ENCODE measurements around the gene RUSC1. TPM values are rescaled to one million over a fixed set of nuclear protein-coding genes. Genes with fewer than 3 reads are reported as not detected.

RUSC1 gene
- polyA plus RNA-seq, 4 donors: 30.3 to 43.0 (median 38.6) TPM

GRCh38 chr1:155294520-155295182, 26.0 kb upstream of the RUSC1 start:
- no peak for DNase-seq (ENCODE audit: low read depth in 4 of 4, low spot score in 2 of 4)

- DNase-seq (ENCODE audit: low read depth in 4 of 4, low spot score in 2 of 4): no peak
These were observed 25.3 kb upstream of the RUSC1 start for GRCh38 chr1:155295183-155295941.

GRCh38 chr1:155295942-155296267, 24.8 kb upstream of the RUSC1 start:
- DNase-seq (ENCODE audit: low read depth in 4 of 4, low spot score in 2 of 4): no peak

- no peak for DNase-seq (ENCODE audit: low read depth in 4 of 4, low spot score in 2 of 4)
These were observed 24.0 kb upstream of the RUSC1 start for GRCh38 chr1:155296661-155297060.

GRCh38 chr1:155297384-155297783, 23.3 kb upstream of the RUSC1 start:
- DNase-seq (ENCODE audit: low read depth in 4 of 4, low spot score in 2 of 4): no peak

GRCh38 chr1:155300024-155300423, 20.7 kb upstream of the RUSC1 start:
- DNase-seq (ENCODE audit: low read depth in 4 of 4, low spot score in 2 of 4): no peak

- no peak for DNase-seq (ENCODE audit: low read depth in 4 of 4, low spot score in 2 of 4)
These were observed 20.0 kb upstream of the RUSC1 start for GRCh38 chr1:155300553-155301329.

- DNase-seq (ENCODE audit: low read depth in 4 of 4, low spot score in 2 of 4): no peak
These were observed 19.3 kb upstream of the RUSC1 start, which contains the start of gene PKLR for GRCh38 chr1:155301342-155301841. PKLR (minus strand) TSS chr1:155301438; CDS start chr1:155301395, 43 bp downstream.

- DNase-seq (ENCODE audit: low read depth in 4 of 4, low spot score in 2 of 4): no peak
These were observed 16.1 kb upstream of the RUSC1 start for GRCh38 chr1:155304558-155305063.

- DNase-seq (ENCODE audit: low read depth in 4 of 4, low spot score in 2 of 4): no peak
These were observed 14.8 kb upstream of the RUSC1 start for GRCh38 chr1:155305881-155306391.

- DNase-seq (ENCODE audit: low read depth in 4 of 4, low spot score in 2 of 4): no peak
These were observed 13.4 kb upstream of the RUSC1 start for GRCh38 chr1:155307247-155307740.

- peak; percentile 89 to 97 (median 95) for DNase-seq (ENCODE audit: low read depth in 4 of 4, low spot score in 2 of 4)
These were observed 11.9 kb upstream of the RUSC1 start, which contains the start of gene FDPS for GRCh38 chr1:155308493-155309422. FDPS (plus strand) TSS chr1:155308866; CDS start chr1:155309790, 924 bp downstream.

GRCh38 chr1:155309423-155310021, 11.2 kb upstream of the RUSC1 start:
- no peak for DNase-seq (ENCODE audit: low read depth in 4 of 4, low spot score in 2 of 4)

GRCh38 chr1:155313261-155313660, 7.4 kb upstream of the RUSC1 start:
- DNase-seq (ENCODE audit: low read depth in 4 of 4, low spot score in 2 of 4): no peak

- no peak for DNase-seq (ENCODE audit: low read depth in 4 of 4, low spot score in 2 of 4)
These were observed 3.8 kb upstream of the RUSC1 start for GRCh38 chr1:155316922-155317321.

GRCh38 chr1:155318082-155318481, 2.6 kb upstream of the RUSC1 start:
- DNase-seq (ENCODE audit: low read depth in 4 of 4, low spot score in 2 of 4): no peak

- DNase-seq (ENCODE audit: low read depth in 4 of 4, low spot score in 2 of 4): no peak
These were observed 1.2 kb upstream of the RUSC1 start for GRCh38 chr1:155319536-155319935.

- no peak for DNase-seq (ENCODE audit: low read depth in 4 of 4, low spot score in 2 of 4)
These were observed 442 bp upstream of the RUSC1 start for GRCh38 chr1:155320252-155320651.

Measured in left renal cortex interstitium (tissue), 4 donors.